ENCODE results near the gene KIRREL2.
"Not testable (repeated sequence)": the region's sequence is repeated elsewhere in the genome, so short reads cannot be mapped to it uniquely, and the experiment has no call there.

KIRREL2 gene

GRCh38 chr19:35870124-35870736 is 13.5 kb downstream of the KIRREL2 start:
- DNase-seq = peak; percentile 57

GRCh38 chr19:35870798-35871197 is 14.1 kb downstream of the KIRREL2 start:
- no peak for DNase-seq

- DNase-seq = no peak
These were observed 14.9 kb downstream of the KIRREL2 start for GRCh38 chr19:35871611-35872010.

- no peak for DNase-seq
These were observed 15.5 kb downstream of the KIRREL2 start for GRCh38 chr19:35872180-35872579.

- DNase-seq = no peak
These were observed 17.8 kb downstream of the KIRREL2 start for GRCh38 chr19:35874392-35874930.

- DNase-seq = no peak
These were observed 22.4 kb downstream of the KIRREL2 start for GRCh38 chr19:35879068-35879467.

GRCh38 chr19:35879770-35880317 is 23.1 kb downstream of the KIRREL2 start:
- DNase-seq = peak; percentile 97

- DNase-seq = peak; percentile 75
These were observed 25.6 kb downstream of the KIRREL2 start for GRCh38 chr19:35882114-35882832.

GRCh38 chr19:35883882-35884281 is 27.2 kb downstream of the KIRREL2 start:
- DNase-seq = no peak

- DNase-seq = no peak
These were observed 28.6 kb downstream of the KIRREL2 start for GRCh38 chr19:35885225-35885738.

GRCh38 chr19:35885904-35886303 is 29.2 kb downstream of the KIRREL2 start:
- no peak for DNase-seq

- DNase-seq = no peak
These were observed 30.5 kb downstream of the KIRREL2 start for GRCh38 chr19:35887197-35887596.

GRCh38 chr19:35888398-35888797 is 31.7 kb downstream of the KIRREL2 start:
- no peak for DNase-seq

GRCh38 chr19:35889370-35890112 is 32.8 kb downstream of the KIRREL2 start:
- DNase-seq = no peak

GRCh38 chr19:35890113-35890650 is 33.5 kb downstream of the KIRREL2 start:
- no peak for DNase-seq

GRCh38 chr19:35891819-35892218 is 35.1 kb downstream of the KIRREL2 start:
- not testable (repeated sequence) for DNase-seq

- no peak for DNase-seq
These were observed 37.6 kb downstream of the KIRREL2 start for GRCh38 chr19:35894342-35894741.

- DNase-seq = no peak
These were observed 39.4 kb downstream of the KIRREL2 start for GRCh38 chr19:35895911-35896642.

GRCh38 chr19:35896643-35897040 is 39.9 kb downstream of the KIRREL2 start:
- no peak for DNase-seq

GRCh38 chr19:35897706-35898451 is 41.2 kb downstream of the KIRREL2 start:
- DNase-seq = no peak

GRCh38 chr19:35898499-35898809 is 41.7 kb downstream of the KIRREL2 start:
- no peak for DNase-seq
